GM12892 (cell line): ENCODE measurements around the gene EIF4A3.

Source experiments
- POLR2A ChIP-seq: IDR thresholded peaks from 2 replicates; pipeline ENCODE4 v1.6.1; 2011; ENCODE audit warnings: low read depth, low read length, control low read depth
- POLR2AphosphoS5 ChIP-seq: IDR thresholded peaks from 2 replicates; pipeline ENCODE4 v1.6.1; 2011; ENCODE audit warnings: low read depth, low read length, control low read depth

DNA sequence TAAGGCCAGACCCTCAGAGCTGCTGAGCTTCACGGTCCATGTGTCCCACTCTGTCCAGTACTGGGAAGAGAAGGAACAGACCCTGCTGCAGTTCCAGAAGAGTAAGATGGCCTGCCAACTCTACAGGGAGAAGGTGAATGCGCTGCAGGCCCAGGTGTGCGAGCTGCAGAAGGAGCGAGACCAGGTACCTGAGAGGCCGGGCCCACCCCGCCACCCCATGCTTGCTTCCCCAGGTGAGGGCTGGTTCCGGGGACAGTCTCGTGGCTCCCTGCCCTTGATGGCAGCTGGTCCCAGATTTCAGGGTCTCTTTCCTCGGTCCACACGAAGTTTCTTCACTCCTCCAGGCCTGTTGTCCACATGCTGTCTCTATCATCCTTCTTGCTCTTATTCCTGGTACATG is 43.8 kb upstream of the EIF4A3 start:
- TF ChIP-seq POLR2A = no peak
- no peak for TF ChIP-seq POLR2AphosphoS5
